Measurements from ENCODE around the gene PHACTR1. TPM values are rescaled to one million over a fixed set of nuclear protein-coding genes. Genes with fewer than 3 reads are reported as not detected.

The PHACTR1 gene
- polyA plus RNA-seq, 1 of the 3 experiments (the other 2 are of a cell fraction), result 0.12 TPM

GRCh38 chr6:13228264-13229204 is 512.0 kb downstream of the PHACTR1 start:
- Histone ChIP-seq H3K27ac (ENCODE audit: low read depth in 2 of 2, low read length in 1 of 2) (no peak overlapping the region), H3K27me3 (ENCODE audit: insufficient read depth) (no peaks in the 10 kb centered on the region), H3F3A (replicated peaks; ENCODE audit: insufficient read depth) (no peaks in the 10 kb centered on the region), H3K4me1 (ENCODE audit: control insufficient read depth in 1 of 2, insufficient read depth in 2 of 2, low read depth in 1 of 2, low read length in 1 of 2) (no peaks in the 10 kb centered on the region), H3K9ac (no peak overlapping the region), H3K9me2 (no peaks in the 10 kb centered on the region), H3K36me3 (replicated peaks in 1 of 2; ENCODE audit: control insufficient read depth in 1 of 2, insufficient read depth in 2 of 2, low read length in 1 of 2) (no peaks in the 10 kb centered on the region), H4K20me1 (ENCODE audit: insufficient read depth) (no peaks in the 10 kb centered on the region), H3K4me3 (ENCODE audit: low read depth in 2 of 2, low read length in 1 of 2) (no peak overlapping the region), H2AFZ (ENCODE audit: low read depth) (no peak overlapping the region), H3K79me2 (ENCODE audit: insufficient read depth) (no peaks in the 10 kb centered on the region), H3K9me3 (no peaks in the 10 kb centered on the region), H3K4me2 (no peak overlapping the region)
- 67% methylated on average over 9 of the region's 9 CpGs for WGBS (ENCODE audit: low lambda C conversion rate)
- POLR2A ChIA-PET, result no interaction called here
- TF ChIP-seq REST (IDR thresholded peaks at IDR 0.05; ENCODE audit: low read depth, low read length), result no peak
- TF ChIP-seq JUND (IDR thresholded peaks at IDR 0.05), result no peak
- no peak for TF ChIP-seq RXRA (IDR thresholded peaks at IDR 0.05; ENCODE audit: borderline replicate concordance, low read depth)
- DNase-seq, result no peak
- CTCF ChIA-PET, result interaction anchor here (1.5 kb wide), 1 partner anchor 317 kb away, joined by 7 read pairs; no protein-coding TSS in a partner anchor

GRCh38 chr6:13229205-13230085 is 512.9 kb downstream of the PHACTR1 start:
- Histone ChIP-seq H2AFZ (ENCODE audit: low read depth) (no peak overlapping the region), H4K20me1 (ENCODE audit: insufficient read depth) (no peaks in the 10 kb centered on the region), H3K36me3 (replicated peaks in 1 of 2; ENCODE audit: control insufficient read depth in 1 of 2, insufficient read depth in 2 of 2, low read length in 1 of 2) (no peaks in the 10 kb centered on the region), H3K4me3 (ENCODE audit: low read depth in 2 of 2, low read length in 1 of 2) (no peak overlapping the region), H3F3A (replicated peaks; ENCODE audit: insufficient read depth) (no peaks in the 10 kb centered on the region), H3K27ac (ENCODE audit: low read depth in 2 of 2, low read length in 1 of 2) (no peak overlapping the region), H3K4me2 (no peak overlapping the region), H3K9ac (no peak overlapping the region), H3K9me3 (no peaks in the 10 kb centered on the region), H3K27me3 (ENCODE audit: insufficient read depth) (no peaks in the 10 kb centered on the region), H3K9me2 (no peaks in the 10 kb centered on the region), H3K79me2 (ENCODE audit: insufficient read depth) (no peaks in the 10 kb centered on the region), H3K4me1 (ENCODE audit: control insufficient read depth in 1 of 2, insufficient read depth in 2 of 2, low read depth in 1 of 2, low read length in 1 of 2) (no peaks in the 10 kb centered on the region)
- CTCF ChIA-PET, result interaction anchor here (1.5 kb wide), 1 partner anchor 318 kb away, joined by 7 read pairs; no protein-coding TSS in a partner anchor
- WGBS (ENCODE audit: low lambda C conversion rate), result 57% methylated on average over 9 of the region's 9 CpGs
- DNase-seq, result no peak
- POLR2A ChIA-PET, result no interaction called here
- TF ChIP-seq NFIC (IDR thresholded peaks at IDR 0.05; ENCODE audit: borderline replicate concordance) (no peak), EP300 (IDR thresholded peaks at IDR 0.05; ENCODE audit: borderline replicate concordance in 1 of 2, low read depth in 1 of 2, low read length in 1 of 2) (no peak), EZH2phosphoT487 (IDR thresholded peaks at IDR 0.05; ENCODE audit: borderline replicate concordance, low read depth) (no peak), RAD21 (IDR thresholded peaks at IDR 0.05; ENCODE audit: low read length) (no peak), SMC3 (IDR thresholded peaks at IDR 0.05; ENCODE audit: low read depth, low read length) (no peak), GABPA (IDR thresholded peaks at IDR 0.05; ENCODE audit: low read depth) (no peak)

Measured in SK-N-SH (cell line).